Activated T-helper 1 cell treated with anti-CD3 and anti-CD28 coated beads, Interleukin-2, amount 50 U/mL, for 16 hours (primary cell): ENCODE data around the gene NLRX1.
A peak's percentile ranks its signal among the peaks of the same experiment; 100 is the strongest.
"Not testable (repeated sequence)": the region's sequence is repeated elsewhere in the genome, so short reads cannot be mapped to it uniquely, and the experiment has no call there.

Experiments
- DNase-seq, 2 donors: peaks; one replicate each; pipeline ENCODE4 v3.0.0-alpha.2; 2020; ENCODE audit warnings: low read depth in 1 of 2, low spot score in 1 of 2

The NLRX1 gene

DNA sequence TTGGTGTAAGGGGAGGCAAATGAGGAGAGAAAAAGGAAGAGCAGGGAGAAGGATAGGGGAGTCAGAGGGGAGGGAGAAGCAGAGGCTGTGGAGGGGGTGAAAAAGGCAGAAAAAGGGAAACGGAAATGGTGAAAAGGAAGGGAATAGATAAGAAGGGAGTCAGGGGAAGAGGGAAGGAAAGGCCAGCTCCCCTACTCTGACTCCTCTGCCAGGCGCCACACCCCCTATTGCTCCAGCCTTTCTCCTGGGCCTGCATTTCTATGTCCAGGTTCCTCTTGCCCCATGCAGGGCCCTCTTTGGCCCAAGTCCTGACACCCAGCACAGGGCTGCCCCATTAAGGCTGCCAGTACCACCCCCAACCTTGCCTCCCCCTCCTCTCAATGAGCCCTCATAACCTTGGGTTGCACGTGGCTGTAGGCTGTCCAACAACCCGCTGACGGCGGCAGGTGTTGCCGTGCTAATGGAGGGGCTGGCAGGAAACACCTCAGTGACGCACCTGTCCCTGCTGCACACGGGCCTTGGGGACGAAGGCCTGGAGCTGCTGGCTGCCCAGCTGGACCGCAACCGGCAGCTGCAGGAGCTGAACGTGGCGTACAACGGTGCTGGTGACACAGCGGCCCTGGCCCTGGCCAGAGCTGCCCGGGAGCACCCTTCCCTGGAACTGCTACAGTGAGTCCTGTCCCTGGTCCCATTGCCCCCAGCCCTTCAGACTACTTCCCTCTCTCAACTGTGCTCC is 13.3 kb downstream of the NLRX1 start:
- DNase-seq, result no peak

DNA sequence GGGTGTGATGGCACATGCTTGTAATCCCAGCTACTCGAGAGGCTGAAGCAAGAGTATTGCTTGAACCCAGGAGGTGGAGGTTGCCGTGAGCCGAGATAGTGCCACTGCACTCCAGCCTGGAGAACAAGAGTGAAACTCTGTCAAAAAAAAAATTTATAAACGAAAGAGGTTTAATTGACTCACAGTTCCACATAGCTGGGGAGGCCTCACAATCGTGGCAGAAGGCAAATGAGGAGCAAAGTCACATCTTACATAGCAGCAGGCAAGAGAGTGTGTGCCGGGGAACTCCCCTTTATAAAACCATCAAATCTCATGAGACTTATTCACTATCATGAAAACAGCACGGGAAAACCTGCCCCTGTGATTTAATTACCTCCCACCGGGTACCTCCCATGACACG is 15.9 kb downstream of the NLRX1 start:
- not testable (repeated sequence) for DNase-seq

DNA sequence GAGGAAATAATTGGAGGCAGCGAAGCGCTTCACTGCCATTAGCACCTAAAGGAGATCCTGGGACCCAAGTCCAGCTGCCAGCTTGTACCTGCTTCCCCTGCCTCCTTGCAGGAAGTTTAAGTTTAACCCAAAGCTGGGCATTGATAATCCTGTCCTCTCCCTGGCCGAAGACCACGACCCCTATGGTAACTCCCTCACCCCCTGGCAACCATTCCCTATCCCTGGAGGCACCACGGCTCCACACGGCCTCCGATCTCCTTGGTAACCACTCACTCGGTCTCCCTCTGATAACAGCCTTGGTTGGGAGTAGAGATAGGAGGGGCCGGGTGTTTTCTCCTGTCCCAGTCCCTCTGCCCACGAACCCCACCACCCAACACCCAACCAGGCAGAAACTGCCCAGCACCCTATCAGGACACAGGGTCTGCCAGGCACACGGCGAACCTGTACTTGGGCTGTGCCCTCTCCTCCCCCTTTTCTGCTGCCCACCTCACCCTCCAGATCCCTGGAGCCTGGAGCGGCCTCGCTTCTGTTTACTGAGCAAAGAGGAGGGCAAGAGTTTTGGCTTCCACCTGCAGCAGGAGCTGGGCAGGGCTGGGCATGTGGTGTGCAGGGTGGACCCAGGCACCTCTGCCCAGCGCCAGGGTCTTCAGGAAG is 17.6 kb downstream of the NLRX1 start:
- DNase-seq, result no peak

DNA sequence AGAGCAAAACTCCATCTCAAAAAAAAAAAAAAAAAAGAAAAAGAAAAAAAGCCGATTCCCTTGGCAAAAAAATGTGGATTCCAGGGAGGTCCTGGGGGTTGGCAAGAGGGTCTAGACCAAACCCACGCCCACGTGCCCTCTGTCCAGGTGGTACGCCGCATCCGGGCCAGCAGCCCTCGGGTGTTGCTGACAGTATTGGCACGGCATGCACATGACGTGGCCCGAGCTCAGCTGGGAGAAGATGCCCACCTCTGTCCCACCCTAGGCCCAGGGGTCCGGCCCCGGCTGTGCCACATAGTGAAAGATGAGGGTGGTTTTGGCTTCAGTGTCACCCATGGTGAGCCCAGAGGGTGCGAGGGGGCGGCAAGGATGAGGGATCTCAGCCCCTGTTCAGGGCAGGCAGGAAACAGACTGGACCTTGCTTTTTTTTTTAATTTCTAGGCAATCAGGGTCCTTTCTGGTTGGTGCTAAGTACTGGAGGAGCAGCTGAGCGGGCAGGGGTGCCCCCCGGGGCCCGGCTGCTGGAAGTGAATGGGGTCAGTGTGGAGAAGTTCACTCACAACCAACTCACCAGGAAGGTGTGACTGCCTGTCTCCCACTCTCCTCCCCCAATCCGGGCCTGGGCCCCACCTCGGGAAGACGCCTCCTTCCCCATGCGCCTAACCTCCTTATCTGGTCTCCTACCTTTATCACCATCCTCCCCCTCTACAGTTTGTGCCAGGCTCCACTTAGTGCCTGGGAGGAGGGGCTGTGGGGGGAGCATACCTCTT is 18.8 kb downstream of the NLRX1 start:
- no peak for DNase-seq

DNA sequence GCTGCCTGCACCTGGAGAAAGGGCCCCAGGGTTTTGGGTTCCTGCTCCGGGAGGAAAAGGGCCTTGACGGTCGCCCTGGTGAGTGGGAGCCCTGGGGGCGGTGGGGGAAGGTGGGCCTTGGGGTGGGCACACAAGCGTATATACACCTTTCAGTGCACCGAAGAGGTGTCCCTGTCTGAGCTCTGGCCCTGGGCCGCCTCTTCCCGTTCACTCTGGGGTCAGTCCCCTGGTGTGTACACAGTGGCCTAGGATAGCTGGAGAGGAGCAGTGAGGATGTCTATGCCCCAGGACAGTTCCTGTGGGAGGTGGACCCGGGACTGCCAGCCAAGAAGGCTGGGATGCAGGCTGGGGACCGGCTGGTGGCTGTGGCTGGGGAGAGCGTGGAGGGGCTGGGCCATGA is 19.5 kb downstream of the NLRX1 start:
- DNase-seq, result no peak

DNA sequence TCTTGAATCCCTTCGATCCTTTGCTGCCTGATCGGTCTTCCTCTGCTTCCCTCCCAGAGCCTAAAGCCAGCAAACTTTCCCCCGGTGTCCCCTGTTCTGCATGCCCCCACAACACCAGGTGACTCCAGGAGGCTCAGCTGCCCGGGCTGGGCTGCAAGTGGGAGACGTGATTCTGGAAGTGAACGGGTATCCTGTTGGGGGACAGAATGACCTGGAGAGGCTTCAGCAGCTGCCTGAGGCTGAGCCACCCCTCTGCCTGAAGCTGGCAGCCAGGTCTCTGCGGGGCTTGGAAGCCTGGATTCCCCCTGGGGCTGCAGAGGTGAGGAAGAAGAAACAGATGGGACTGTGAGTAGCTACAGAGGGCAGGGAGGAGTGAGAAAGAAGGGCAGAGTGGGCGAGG is 20.4 kb downstream of the NLRX1 start:
- no peak for DNase-seq

DNA sequence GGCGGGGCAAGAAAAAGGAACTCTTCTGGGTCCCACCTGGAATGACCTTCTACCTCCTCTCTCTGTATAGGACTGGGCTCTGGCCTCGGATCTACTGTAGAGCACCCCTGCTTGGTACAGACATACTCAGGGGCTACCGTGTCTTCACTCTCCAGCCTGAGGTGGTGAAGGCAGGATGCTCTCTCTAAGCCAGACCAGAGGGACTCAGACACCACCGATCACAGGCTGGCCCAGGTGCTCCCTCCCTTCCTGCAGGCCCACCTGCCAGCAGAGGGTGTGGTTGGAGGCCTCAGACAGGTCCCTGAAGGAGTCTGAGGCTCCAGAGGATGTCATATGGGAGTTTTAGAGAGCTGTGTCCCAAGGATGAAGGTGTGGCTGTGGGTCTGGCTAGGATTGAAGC is 20.9 kb downstream of the NLRX1 start:
- DNase-seq, result no peak

DNA sequence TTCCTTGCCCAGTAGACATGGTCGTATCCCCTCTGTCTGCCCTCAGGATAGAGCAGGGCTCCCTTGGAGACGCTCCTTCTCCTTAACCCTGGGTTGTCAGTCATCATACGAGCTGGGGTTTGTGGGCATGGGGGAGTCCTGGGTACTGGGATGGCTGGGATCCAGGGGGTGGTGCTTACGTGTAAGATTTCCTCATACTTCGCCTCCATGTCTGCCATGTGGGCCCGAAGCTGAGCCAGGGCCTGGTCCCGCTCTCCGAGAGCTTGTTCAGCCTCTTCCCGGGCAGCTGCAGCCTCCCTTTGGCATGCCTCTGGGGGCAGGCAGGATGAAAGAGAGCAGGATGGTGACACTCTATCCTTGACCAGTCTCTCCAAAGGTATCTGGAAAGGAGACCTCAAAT is 22.0 kb downstream of the NLRX1 start:
- DNase-seq, result no peak

DNA sequence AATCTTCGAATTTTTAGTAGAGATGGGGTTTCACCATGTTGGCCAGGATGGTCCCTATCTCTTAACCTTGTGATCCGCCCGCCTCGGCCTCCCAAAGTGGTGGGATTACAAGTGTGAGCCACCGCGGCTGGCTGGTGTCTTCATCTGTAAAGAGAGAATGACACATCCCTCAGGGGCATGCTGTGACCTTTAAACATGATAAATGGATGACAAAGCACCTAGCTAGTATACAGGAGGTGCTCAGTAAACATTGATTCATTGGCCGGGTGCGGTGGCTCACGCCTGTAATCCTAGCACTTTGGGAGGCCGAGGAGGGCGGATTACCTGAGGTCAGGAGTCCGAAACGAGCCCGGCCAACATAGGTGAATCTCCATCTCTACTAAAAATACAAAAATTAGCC is 22.7 kb downstream of the NLRX1 start:
- not testable (repeated sequence) for DNase-seq

DNA sequence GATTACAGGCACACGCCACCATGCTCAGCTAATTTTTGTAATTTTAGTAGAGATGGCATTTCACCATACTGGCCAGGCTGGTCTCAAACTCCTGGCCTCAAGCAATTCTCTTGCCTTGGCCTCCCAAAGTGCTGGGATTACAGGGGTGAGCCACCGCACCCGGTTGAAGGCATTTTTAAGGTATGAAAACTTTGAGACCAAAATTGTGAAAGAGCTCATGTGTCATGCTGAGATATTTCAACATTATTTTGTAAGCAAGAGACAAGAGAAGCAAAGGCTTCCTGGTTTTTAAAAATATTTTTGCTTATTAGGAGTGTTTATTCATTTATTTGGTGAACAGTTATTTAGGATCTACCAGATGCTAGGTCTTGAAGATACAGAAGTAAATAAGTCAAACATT is 23.6 kb downstream of the NLRX1 start:
- no peak for DNase-seq

DNA sequence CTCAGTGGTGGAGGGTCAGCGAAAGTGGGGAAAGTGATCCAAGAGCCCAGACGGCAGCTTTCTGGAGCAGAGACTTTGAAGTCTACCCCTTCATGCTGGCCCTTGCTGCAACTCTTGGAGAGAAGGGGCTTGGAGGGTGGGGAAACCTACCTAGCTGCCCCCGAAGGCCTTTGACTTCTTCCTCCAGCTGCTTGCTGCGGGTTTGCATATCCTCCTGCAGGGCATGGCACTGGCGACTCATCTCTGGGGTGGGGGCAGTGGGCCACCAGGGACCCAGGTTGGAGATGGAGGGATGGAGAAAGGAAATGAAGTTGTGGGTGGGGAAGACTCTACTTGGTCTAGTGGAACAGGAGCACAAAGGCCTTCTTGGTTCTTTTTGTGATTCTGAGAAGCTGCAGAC is 24.5 kb downstream of the NLRX1 start:
- no peak for DNase-seq

DNA sequence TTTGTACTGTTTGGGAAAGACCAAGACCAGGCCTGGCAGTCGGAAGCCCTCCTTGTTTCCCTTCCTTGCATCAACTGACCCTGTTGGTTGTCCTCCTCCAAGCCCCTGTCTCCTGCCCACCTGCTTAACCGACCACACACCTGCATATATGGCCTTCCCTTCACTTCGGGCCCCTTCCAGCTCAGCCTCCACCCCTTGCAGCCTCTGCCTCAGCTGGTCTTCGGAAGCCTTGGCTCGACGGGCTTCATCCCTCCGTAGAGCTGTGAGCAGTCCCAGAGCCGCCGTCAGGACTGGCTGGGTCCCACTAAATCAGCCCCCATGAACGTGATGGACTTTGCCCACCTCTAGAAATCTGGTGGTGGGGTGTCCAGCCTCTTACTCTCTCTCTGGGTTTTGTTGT is 25.1 kb downstream of the NLRX1 start:
- no peak for DNase-seq

DNA sequence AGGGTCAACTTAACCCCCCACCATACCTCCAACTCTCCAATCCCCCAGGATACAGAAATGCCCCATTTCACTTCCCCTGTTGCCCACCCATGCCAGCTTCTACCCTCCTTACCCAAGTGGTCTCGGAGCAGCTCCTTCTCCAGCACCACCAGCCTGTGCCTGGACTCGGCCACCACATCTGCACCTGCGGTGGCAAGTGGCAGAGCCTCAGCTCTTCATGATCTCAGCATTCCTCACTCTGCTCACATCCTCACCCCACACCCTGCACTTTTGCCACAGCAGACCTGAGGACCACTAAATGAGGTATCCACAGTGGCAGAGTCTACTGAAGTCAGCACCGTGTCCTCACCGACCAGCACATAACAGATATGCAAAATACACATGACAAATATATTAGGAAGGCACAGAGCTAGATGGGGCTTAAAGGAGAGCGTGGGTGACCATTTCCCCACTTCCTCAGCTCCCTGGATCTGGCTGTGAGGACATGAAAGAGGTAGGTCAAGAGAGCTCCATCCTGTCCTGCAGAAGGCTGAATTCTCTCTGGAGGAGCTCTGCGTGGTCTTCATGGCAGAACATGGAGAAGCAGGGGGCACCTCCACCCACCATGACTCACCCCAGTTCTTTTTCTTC is 26.4 kb downstream of the NLRX1 start:
- DNase-seq, result no peak

DNA sequence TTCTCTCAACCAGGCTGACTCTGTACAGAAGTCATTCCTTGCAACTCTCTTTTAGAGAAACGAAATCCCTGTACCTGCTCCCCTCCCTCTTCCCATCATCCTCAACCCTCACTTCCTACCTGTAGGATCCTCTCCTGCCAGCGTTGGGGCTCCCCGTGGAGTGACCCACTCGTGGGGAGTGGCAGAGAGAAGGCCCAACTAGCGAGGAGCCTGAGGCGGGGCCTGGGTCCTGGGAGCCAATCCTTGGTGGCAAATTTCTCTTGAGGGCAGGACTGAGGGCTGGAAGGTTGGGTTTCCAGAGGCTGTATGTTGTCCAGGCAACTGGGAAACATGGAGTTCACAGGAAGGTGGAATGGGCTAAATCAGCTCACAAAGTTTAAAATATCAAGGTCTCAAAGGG is 27.2 kb downstream of the NLRX1 start:
- no peak for DNase-seq

DNA sequence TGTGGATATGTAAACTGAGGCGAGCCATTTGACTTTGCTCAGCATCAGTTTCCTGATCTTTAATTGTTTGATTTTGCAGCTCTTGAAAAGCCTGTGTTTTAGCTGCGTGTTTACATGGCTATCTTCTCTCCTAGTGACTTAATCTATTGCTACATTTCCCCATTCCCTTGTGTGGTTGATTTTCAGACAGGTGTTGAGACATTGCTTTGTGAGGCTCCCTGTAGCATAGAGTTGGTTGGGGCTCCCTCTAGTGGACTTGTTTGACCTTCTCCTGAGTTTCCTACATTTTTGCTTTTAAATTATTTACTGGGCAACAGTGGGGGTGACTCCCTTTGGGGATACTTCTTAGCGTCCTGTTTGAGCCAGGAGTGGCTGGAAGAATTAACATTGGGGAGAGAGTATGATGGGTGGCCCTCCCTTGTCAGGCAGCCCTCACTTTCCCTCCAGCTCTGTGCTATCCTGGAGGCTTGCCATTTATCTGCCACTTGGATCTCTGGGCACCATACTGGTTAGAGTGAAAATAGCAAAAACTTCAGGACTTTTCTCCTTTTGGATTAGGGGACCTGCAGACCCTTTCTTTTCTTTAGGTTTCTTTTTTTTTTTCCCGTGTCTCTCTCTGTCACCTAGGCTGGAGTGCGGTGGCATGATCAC is 28.4 kb downstream of the NLRX1 start:
- peak; percentile 16 to 37 for DNase-seq

DNA sequence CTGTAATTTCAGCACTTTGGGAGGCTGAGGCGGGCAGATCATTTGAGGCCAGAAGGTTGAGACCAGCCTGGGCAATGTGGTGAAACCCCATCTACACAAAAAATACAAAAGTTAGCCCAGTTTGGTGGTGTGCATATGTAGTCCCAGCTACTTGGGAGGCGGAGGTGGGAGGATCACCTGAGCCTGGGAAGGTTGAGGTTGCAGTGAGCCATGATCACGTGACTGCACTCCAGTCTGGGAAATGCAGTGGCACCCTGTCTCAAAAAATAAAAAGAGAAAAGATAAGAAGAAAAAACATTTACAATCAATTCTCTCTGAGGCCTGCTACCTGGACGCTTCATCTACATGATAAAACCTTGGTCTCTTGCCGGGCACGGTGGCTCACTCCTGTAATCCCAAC is 30.4 kb downstream of the NLRX1 start:
- DNase-seq, result no peak

DNA sequence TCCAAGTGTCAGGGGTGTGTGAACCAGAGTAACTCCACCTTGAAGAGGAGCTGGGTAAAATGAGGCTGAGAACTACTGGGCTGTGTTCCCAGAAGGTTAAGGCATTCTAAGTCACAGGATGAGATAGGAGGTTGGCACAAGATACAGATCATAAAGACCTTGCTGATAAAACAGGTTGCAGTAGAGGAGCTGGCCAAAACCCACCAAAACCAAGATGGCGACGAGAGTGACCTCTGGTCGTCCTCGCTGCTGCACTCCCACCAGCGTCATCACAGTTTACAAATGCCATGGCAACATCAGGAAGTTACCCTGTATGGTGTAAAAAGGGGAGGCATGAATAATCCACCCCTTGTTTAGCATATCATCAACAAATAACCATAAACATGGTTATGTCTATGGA is 32.7 kb downstream of the NLRX1 start:
- not testable (repeated sequence) for DNase-seq

DNA sequence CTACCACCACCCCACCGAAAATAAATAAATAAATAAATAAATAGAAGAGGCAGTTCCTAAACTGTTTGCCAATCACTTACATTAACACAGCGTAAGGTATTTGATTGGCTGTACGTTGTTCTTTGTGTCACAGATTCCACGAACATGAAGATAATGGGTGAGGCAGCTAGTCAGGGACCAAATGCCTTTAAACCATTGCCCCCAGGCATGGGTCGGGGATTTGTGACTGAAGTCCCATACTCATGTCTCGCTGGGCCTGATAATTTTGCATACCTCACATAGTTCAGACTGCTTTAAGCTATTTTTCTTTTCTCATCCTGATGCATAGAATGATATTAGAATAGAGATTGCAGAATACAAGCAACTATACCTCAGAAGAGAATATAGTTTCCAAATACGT is 34.0 kb downstream of the NLRX1 start:
- no peak for DNase-seq

DNA sequence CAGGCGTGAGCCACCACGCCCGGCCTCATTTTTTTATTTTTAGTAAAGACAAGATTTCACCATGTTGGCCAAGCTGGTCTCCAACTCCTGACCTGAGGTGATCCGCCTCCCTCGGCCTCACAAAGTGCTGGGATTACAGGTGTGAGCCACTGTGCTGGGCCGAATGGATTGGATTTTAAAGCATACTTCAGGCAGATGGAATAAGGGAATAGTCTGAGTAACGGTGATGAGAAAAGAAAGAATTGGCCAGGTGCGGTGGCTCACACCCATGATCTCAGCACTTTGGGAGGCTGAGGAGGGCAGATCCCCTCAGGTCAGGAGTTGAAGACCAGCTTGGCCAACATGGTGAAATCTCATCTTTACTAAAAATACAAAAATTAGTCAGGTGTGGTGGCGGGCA is 35.5 kb downstream of the NLRX1 start:
- DNase-seq, result no peak

DNA sequence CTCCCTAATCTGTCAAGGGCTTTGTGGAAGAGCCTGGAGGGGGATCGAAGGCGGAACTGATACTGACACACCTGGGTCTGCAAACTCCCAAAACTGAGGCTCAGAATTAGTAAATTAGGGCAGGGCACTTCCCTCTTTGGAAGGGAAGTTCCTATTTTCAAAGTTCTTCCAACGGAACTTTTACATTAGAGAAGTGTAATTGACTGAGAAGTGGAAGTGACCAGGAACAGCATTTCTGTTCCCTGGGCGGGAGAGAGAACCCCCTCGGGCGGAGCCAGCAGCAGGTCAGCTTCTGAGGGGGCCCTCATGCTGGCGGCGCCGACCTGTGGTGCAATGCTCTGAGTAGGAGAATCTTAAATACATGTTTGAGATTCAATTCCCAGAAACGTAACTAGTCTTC is 36.6 kb downstream of the NLRX1 start:
- no peak for DNase-seq
